Tibial artery (tissue), 4 donors: Measurements from ENCODE around the gene PTPN11.

Experiments used
- DNase-seq, 2 donors: peaks; one replicate each; pipeline ENCODE4 v3.0.0-alpha.2; 2019
- H3K27ac ChIP-seq, 2 donors: fragments of 200-600 bp; sonication (generic) in 1 of 2; 1 replicate in 1 of 2; 2 replicates in 1 of 2; pipeline ENCODE4 v1.5.1; 2018 to 2019; ENCODE audit warnings: mild to moderate bottlenecking in 1 of 2
- H3K27me3 ChIP-seq, 2 donors: fragments of 200-600 bp; sonication (generic) in 1 of 2; one replicate each; pipeline versions ENCODE4 v1.5.1 to v1.6.0; 2016 to 2019
- H3K36me3 ChIP-seq, 3 donors: fragments of 200-600 bp; sonication (generic) in 2 of 3; one replicate each; pipeline ENCODE4 v1.5.1; 2016 to 2019; ENCODE audit warnings: mild to moderate bottlenecking in 2 of 3
- H3K4me1 ChIP-seq, 4 donors: fragments of 200-600 bp; sonication (generic) in 2 of 4; 1 replicate in 3 of 4; 2 replicates in 1 of 4; pipeline ENCODE4 v1.5.1; 2016 to 2019
- H3K4me3 ChIP-seq, 2 donors: fragments of 200-600 bp; sonication (generic) in 1 of 2; 1 replicate in 1 of 2; 2 replicates in 1 of 2; pipeline ENCODE4 v1.5.1; 2018 to 2019; ENCODE audit warnings: mild to moderate bottlenecking in 2 of 2
- H3K9me3 ChIP-seq, 3 donors: fragments of 200-600 bp; sonication (generic) in 1 of 3; one replicate each; pipeline ENCODE4 v1.5.1; 2016 to 2019
- CTCF ChIP-seq, 2 experiments: fragments of 200-600 bp in 1 of 2; fragments of 450-650 bp in 1 of 2; IDR thresholded peaks; one replicate each; pipeline ENCODE4 v1.5.1; 2017 to 2019; ENCODE audit warnings: antibody characterized with exemption in 2 of 2, mild to moderate bottlenecking in 1 of 2, moderate library complexity in 1 of 2
- intact Hi-C: fragments of 100-400 bp; cut with DNase I; formaldehyde crosslinking; loops from one replicate; pipeline ENCODE4 v1.15.0; 2023; ENCODE audit warnings: low total_unique reads

PTPN11 gene

GRCh38 chr12:112506513-112507166, 87.9 kb downstream of the PTPN11 start:
- TF ChIP-seq CTCF (IDR thresholded peaks at IDR 0.05), result no peak
- intact Hi-C loops, result no loop called here
- no peak for DNase-seq
- H3K27me3 ChIP-seq, result no peaks in the 10 kb centered on the region
- H3K36me3 ChIP-seq, result peaks cover 61 to 86% (median 73%) of the 10 kb centered on the region in 3 donors
- H3K9me3 ChIP-seq, result no peaks in the 10 kb centered on the region
- H3K4me3 ChIP-seq, result no peak overlapping the region
- no peak overlapping the region for H3K27ac ChIP-seq
- H3K4me1 ChIP-seq, result no peaks in the 10 kb centered on the region

- no peaks in the 10 kb centered on the region for H3K27me3 ChIP-seq
- peaks cover 0 to 18% (median 6%) of the 10 kb centered on the region in 3 donors for H3K36me3 ChIP-seq
- no peak for DNase-seq
- peaks cover 0 to 3% (median 0%) of the 10 kb centered on the region in 4 donors for H3K4me1 ChIP-seq
- intact Hi-C loops, result no loop called here
- no peak overlapping the region for H3K27ac ChIP-seq
- H3K9me3 ChIP-seq, result no peaks in the 10 kb centered on the region
- TF ChIP-seq CTCF (IDR thresholded peaks at IDR 0.05), result no peak
- H3K4me3 ChIP-seq, result no peak overlapping the region
Observed at GRCh38 chr12:112513471-112513870, 94.7 kb downstream of the PTPN11 start.

GRCh38 chr12:112514456-112514855, 95.7 kb downstream of the PTPN11 start:
- intact Hi-C loops, result no loop called here
- H3K36me3 ChIP-seq, result peaks cover 0 to 13% (median 6%) of the 10 kb centered on the region in 3 donors

GRCh38 chr12:112514926-112515642, 96.3 kb downstream of the PTPN11 start:
- Histone ChIP-seq H3K36me3 (peaks cover 0 to 9% (median 6%) of the 10 kb centered on the region in 3 donors), H3K27ac (no peak overlapping the region), H3K4me3 (no peak overlapping the region), H3K9me3 (no peaks in the 10 kb centered on the region), H3K27me3 (no peaks in the 10 kb centered on the region), H3K4me1 (peaks cover 0 to 3% (median 0%) of the 10 kb centered on the region in 4 donors)
- no peak for TF ChIP-seq CTCF (IDR thresholded peaks at IDR 0.05)
- intact Hi-C loops, result no loop called here
- DNase-seq, result no peak

More at GRCh38 chr12:112514456-112514855, 95.7 kb downstream of the PTPN11 start:
- TF ChIP-seq CTCF (IDR thresholded peaks at IDR 0.05), result no peak
- Histone ChIP-seq H3K9me3 (no peaks in the 10 kb centered on the region), H3K4me1 (peaks cover 0 to 3% (median 0%) of the 10 kb centered on the region in 4 donors), H3K27ac (no peak overlapping the region), H3K27me3 (no peaks in the 10 kb centered on the region), H3K4me3 (no peak overlapping the region)
- no peak for DNase-seq

- intact Hi-C loops, result no loop called here
- no peak for TF ChIP-seq CTCF (IDR thresholded peaks at IDR 0.05)
- peaks cover 0 to 3% (median 0%) of the 10 kb centered on the region in 4 donors for H3K4me1 ChIP-seq
- H3K27ac ChIP-seq, result no peak overlapping the region
- H3K27me3 ChIP-seq, result no peaks in the 10 kb centered on the region
- no peaks in the 10 kb centered on the region for H3K9me3 ChIP-seq
- DNase-seq, result no peak
- H3K36me3 ChIP-seq, result peaks cover 0 to 6% (median 6%) of the 10 kb centered on the region in 3 donors
- H3K4me3 ChIP-seq, result no peak overlapping the region
Observed at GRCh38 chr12:112515868-112516267, 97.1 kb downstream of the PTPN11 start.
